Activated T-helper 2 cell treated with anti-CD3 and anti-CD28 coated beads, Interferon-gamma antibody, Interleukin-2, Interleukin-4, amounts not matched to agents 10 μg/mL and 5 μg/mL and 100 μg/mL, durations not matched to agents 14 hours and 24 hours and 36 hours (primary cell): ENCODE measurements around the gene GLB1L2. TPM values are rescaled to one million over a fixed set of nuclear protein-coding genes. Genes with fewer than 3 reads are reported as not detected.

Experiments used
- DNase-seq: peaks from one replicate; pipeline ENCODE4 v3.0.0; 2021; ENCODE audit warnings: low spot score
- H3K27ac Mint-ChIP-seq: one replicate; pipeline ENCODE4 v1.8.0; 2021; ENCODE audit warnings: mixed read lengths
- H3K27me3 Mint-ChIP-seq: one replicate; pipeline ENCODE4 v1.8.0; 2021; ENCODE audit warnings: low read depth, mixed read lengths
- H3K36me3 Mint-ChIP-seq: one replicate; pipeline ENCODE4 v1.8.0; 2021; ENCODE audit warnings: low read depth, mixed read lengths
- H3K4me1 Mint-ChIP-seq: one replicate; pipeline ENCODE4 v1.8.0; 2021; ENCODE audit warnings: low read depth, mixed read lengths
- H3K4me3 Mint-ChIP-seq: one replicate; pipeline ENCODE4 v1.8.0; 2021; ENCODE audit warnings: low read depth, mild to moderate bottlenecking, moderate library complexity, mixed read lengths
- H3K9me3 Mint-ChIP-seq: one replicate; pipeline ENCODE4 v1.8.0; 2021; ENCODE audit warnings: mixed read lengths
- intact Hi-C: fragments of 100-400 bp; cut with micrococcal nuclease; formaldehyde crosslinking; loops from one replicate; pipeline ENCODE4 v1.15.1; 2023
- total RNA-seq: library from RNA; stranded (reverse); gene quantifications from 2 replicates; pipeline ENCODE4 v1.2.3, GENCODE V29; 2022

The GLB1L2 gene
- total RNA-seq, 1 donor from 2014 or later = 3.1 TPM

DNA sequence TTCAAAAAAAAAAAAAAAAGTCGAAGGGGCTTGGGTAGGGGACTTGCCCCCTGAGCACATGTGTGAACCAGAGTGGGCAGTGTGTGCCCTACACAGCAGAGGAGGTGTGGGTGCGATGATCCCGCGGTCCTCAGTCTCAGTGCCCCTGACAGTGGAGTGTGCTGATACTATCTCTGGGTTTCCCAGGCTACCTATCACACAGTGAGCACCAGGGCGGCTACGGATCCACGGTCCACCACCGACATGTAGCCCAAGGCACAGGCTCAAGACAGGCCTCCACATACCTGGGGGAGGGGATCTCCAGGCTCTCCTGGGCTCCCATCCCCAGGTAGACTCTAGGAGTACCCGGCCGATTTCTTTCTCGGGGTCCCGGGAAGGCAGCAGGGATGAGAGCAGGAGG, 71.1 kb downstream of the GLB1L2 start:
- intact Hi-C loops = no loop called here
- no peak for DNase-seq
- H3K27ac Mint-ChIP-seq = no peak overlapping the region

DNA sequence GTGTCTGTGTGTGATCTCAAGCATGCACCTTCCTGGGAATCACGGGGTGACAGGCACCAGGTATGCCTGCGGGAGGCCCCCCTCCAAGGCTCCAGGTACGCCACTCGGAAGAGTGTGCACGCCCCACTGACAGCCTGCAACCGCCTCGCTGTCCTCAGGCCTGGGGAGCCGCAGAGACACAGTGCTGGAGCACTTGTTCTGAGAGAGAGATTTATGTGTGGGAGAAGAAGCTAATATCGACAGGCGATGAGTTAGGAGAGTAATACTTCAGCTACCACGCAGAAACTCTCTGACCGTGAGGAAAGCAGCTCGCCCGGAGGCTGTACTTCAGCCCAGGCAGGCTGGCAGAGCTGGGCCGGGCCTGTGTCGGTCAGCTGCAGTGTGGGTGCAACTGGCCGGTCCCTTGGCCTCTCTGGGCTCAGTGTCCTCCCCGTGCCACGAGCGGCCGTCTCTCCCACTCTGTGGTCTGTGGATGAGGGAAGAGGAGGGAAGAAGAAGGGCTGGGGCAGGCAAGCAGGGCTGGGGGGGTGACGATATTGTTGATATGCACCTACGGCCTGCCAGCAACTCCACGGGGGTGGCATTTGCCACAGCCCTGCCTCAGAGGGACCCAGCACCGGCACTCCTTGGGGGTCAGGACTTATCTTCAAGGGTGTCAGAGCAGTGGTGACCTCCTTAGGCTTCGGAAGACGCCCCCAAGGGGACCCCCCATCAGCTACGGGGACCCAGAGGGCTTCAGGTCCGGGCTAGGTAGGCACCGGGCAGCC, 73.0 kb downstream of the GLB1L2 start:
- no peak overlapping the region for H3K4me3 Mint-ChIP-seq
- peaks cover 17% of the 10 kb centered on the region for H3K27me3 Mint-ChIP-seq
- no peak overlapping the region for H3K27ac Mint-ChIP-seq
- DNase-seq = no peak
- no peaks in the 10 kb centered on the region for H3K9me3 Mint-ChIP-seq
- intact Hi-C loops = no loop called here
- no peaks in the 10 kb centered on the region for H3K4me1 Mint-ChIP-seq
- no peaks in the 10 kb centered on the region for H3K36me3 Mint-ChIP-seq

More for the DNA sequence above, 71.1 kb downstream of the GLB1L2 start:
- no peak overlapping the region for H3K4me3 Mint-ChIP-seq
- no peaks in the 10 kb centered on the region for H3K9me3 Mint-ChIP-seq
- no peaks in the 10 kb centered on the region for H3K4me1 Mint-ChIP-seq
- H3K36me3 Mint-ChIP-seq = no peaks in the 10 kb centered on the region
- H3K27me3 Mint-ChIP-seq = peaks cover 8% of the 10 kb centered on the region

DNA sequence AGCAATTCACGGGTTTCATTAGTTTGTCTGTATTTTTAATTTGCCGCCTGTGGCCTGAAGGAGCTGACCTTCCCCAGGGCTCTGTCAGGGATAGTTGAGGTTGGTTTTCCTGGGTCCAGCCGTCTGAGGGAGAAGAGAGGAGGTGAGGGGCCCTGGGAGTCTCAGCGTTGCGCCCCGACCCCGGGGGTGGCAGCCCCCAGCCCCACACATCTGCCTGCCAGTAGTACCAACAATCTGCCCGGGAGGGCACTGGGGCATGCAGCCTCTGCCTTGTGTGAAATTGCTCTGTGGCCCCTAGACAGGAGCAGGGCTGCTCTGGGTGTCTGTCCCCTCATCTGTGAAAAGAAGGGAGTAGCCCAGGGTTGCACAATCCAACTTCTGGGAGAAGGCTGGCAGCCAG, 73.6 kb downstream of the GLB1L2 start:
- no peak overlapping the region for H3K4me3 Mint-ChIP-seq
- no peaks in the 10 kb centered on the region for H3K9me3 Mint-ChIP-seq
- no peaks in the 10 kb centered on the region for H3K36me3 Mint-ChIP-seq
- no peak for DNase-seq
- intact Hi-C loops = no loop called here
- no peak overlapping the region for H3K27ac Mint-ChIP-seq
- H3K4me1 Mint-ChIP-seq = no peaks in the 10 kb centered on the region
- H3K27me3 Mint-ChIP-seq = peaks cover 24% of the 10 kb centered on the region

DNA sequence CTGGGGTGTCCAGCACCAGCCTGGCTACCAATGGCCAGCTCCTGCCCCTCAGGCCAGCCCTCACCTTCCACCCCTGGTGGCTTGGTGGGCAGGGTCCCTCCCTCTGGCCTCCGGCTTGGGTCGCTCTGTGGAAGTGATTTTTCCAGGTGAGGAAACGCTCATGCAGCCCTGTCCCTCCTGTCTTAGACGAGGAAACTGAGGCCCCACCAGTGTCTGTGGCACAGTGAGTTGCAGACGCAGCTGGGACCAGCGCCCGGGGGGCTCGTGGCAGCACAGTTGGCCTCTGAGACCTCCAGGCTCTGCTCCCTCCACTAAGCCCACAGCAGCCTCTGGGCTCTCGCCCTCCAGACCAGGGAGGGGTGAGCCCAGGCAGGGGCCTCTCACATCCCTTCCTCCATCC, 74.1 kb downstream of the GLB1L2 start:
- Mint-ChIP-seq H3K27me3 (peaks cover 26% of the 10 kb centered on the region), H3K4me3 (no peak overlapping the region), H3K36me3 (no peaks in the 10 kb centered on the region), H3K27ac (no peak overlapping the region), H3K4me1 (no peaks in the 10 kb centered on the region), H3K9me3 (no peaks in the 10 kb centered on the region)
- intact Hi-C loops = no loop called here
- no peak for DNase-seq

DNA sequence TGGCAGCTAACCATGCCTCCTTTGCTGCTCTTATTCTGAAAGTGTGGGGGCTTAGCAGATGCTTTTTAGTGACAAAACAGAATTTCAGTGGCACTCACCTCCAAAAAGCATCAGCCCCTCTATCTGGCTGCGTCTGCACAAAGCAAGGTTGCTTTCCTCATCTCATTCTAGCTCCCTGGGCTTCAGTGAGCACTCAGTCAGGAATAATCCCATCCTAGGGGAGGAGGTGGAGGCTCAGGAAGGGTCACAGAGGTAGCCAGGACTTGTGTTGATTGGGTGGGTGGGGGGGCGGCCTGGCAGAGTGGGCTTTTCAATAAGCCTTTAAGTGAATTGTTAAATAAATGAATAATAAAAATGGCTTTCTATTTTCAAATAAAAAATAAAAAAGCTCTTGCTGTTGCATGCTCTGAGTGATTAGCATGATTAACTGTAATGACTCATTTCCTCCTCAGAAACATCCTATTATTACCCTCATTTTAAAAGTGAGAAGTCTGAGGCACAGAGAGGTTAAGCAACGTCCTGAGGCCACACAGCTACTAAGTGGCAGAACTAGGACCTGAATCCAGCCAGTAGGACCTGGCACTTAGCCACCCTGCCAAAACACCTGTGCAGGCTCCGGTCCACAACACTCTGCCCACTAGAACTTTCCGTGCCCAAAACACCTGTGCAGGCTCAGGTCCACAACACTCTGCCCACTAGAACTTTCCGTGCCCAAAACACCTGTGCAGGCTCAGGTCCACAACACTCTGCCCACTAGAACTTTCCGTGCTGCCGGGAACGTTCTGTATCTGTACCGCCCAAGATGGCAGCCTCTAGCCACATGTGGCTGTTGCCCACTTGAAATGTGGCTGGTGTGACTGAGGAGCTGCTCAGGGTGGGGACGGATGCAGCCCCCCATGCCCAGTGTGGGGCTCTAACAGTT, 74.7 kb downstream of the GLB1L2 start:
- Mint-ChIP-seq H3K9me3 (no peaks in the 10 kb centered on the region), H3K4me1 (peaks cover 2% of the 10 kb centered on the region), H3K4me3 (no peak overlapping the region), H3K27me3 (peaks cover 27% of the 10 kb centered on the region), H3K36me3 (no peaks in the 10 kb centered on the region), H3K27ac (no peak overlapping the region)
- no peak for DNase-seq
- intact Hi-C loops = no loop called here

DNA sequence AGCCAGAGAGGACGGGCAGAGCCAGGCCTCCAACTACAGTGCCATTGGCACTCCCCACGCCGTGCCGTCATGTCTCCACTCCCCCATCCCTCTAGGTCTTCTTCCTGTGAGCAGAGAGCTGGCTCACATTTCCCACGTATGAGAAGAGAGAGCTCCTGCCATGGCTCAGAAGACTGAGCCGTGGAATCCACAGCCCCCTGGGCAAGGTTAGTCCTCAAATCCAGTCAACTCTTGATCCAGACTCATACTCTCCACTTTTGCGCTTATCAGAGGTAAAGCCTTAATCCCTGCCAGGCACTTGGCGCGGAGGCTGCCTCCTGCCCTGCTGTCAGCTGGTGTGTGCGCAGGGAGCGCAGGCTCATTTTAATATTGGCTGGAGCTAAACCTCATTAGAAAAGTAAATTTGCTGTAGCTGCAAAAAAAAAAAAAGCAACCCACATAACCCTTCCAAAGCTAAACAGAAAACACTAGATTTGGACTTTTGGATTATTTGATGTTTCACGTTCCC, 75.6 kb downstream of the GLB1L2 start:
- Mint-ChIP-seq H3K9me3 (no peaks in the 10 kb centered on the region), H3K4me3 (no peak overlapping the region), H3K27ac (no peak overlapping the region), H3K27me3 (peaks cover 27% of the 10 kb centered on the region), H3K4me1 (peaks cover 2% of the 10 kb centered on the region), H3K36me3 (no peaks in the 10 kb centered on the region)
- intact Hi-C loops = no loop called here
- DNase-seq = no peak

DNA sequence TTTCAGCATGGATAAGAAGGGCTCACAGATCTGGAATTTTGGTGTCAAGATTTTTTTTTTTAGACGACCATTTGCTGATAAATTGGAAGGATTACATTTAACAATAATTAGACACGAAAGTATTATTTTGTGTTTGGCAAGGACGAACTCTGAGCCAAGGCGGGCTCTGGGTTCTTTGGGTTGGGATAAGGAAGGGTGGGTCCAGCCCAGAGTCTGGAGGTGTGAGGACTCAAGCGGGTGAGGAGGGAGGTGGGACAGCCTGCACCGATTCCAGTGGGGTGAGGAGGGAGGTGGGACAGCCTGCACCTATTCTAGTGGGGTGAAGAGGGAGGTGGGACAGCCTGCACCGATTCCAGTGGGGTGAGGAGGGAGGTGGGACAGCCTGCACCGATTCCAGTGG, 76.1 kb downstream of the GLB1L2 start:
- Mint-ChIP-seq H3K9me3 (no peaks in the 10 kb centered on the region), H3K4me3 (no peak overlapping the region), H3K27ac (no peak overlapping the region), H3K4me1 (peaks cover 2% of the 10 kb centered on the region), H3K36me3 (no peaks in the 10 kb centered on the region), H3K27me3 (peaks cover 28% of the 10 kb centered on the region)
- DNase-seq = no peak
- intact Hi-C loops = no loop called here

DNA sequence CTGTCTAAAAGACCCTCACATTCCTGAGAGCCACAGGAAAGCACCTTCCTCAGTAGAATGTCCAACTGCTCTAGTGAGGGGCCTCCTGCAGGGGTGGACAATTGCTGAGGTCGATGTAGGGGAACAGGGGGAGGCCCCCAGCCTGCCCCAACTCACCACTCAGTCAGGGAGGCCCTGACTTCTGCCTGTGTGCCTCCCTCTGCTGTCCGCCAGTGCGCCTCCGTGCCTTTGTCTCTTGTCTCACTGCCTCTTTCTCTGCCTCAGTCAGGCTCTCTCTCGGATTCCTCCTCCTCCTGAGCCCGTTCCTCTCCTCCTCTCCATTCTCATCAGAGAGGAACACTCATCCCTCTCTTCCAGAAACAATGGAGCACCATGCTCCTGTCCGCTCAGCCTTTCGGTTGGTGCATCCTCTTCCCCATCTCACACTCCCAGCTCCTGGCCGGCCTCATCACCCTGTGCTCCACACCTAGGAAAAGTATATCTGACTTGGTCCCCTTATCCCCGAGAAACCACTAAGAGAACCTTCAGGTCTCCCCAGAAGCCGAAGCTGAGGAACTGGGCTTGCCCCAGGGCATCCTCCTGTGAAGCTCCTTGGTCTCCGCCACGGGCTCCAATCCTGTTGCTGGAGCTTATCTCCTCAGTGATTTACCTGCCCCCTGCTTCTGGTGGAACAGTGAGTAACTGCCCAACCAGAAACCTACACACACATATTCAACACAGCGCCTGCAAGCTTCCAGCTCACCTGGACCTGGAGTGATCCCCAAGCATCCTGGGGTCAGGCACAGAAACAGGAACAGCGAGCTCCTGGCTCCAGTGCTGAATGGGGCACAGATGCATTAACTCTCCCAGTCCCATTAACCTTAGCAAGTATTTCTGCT, 78.0 kb downstream of the GLB1L2 start:
- Mint-ChIP-seq H3K27ac (no peak overlapping the region), H3K27me3 (peaks cover 45% of the 10 kb centered on the region), H3K9me3 (no peaks in the 10 kb centered on the region), H3K4me1 (peaks cover 3% of the 10 kb centered on the region), H3K4me3 (no peak overlapping the region), H3K36me3 (no peaks in the 10 kb centered on the region)
- intact Hi-C loops = no loop called here
- DNase-seq = no peak

DNA sequence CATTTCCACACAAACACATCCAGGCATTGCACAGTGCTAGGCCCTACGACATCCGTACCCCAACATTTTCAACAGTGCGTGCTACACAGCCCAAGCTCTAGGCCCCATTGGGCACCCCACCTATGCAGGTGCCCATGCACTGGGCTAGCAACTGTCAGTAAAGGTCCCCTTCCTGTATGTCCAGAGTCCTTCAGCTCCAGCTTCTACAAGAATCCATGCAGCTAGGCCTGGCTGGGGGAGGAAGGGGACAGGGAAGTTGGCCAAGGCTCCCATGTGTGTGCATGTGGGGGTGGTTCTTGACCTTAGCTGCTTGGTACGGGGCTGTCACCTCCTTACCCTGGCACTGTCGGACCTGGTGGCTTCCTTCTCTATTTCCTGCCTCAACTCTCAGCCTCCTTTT, 79.0 kb downstream of the GLB1L2 start:
- H3K4me1 Mint-ChIP-seq = peaks cover 3% of the 10 kb centered on the region
- H3K9me3 Mint-ChIP-seq = no peaks in the 10 kb centered on the region
- no peaks in the 10 kb centered on the region for H3K36me3 Mint-ChIP-seq
- no peak for DNase-seq
- peaks cover 52% of the 10 kb centered on the region for H3K27me3 Mint-ChIP-seq
- H3K27ac Mint-ChIP-seq = no peak overlapping the region
- H3K4me3 Mint-ChIP-seq = peak overlapping the region; percentile 26
- intact Hi-C loops = no loop called here

DNA sequence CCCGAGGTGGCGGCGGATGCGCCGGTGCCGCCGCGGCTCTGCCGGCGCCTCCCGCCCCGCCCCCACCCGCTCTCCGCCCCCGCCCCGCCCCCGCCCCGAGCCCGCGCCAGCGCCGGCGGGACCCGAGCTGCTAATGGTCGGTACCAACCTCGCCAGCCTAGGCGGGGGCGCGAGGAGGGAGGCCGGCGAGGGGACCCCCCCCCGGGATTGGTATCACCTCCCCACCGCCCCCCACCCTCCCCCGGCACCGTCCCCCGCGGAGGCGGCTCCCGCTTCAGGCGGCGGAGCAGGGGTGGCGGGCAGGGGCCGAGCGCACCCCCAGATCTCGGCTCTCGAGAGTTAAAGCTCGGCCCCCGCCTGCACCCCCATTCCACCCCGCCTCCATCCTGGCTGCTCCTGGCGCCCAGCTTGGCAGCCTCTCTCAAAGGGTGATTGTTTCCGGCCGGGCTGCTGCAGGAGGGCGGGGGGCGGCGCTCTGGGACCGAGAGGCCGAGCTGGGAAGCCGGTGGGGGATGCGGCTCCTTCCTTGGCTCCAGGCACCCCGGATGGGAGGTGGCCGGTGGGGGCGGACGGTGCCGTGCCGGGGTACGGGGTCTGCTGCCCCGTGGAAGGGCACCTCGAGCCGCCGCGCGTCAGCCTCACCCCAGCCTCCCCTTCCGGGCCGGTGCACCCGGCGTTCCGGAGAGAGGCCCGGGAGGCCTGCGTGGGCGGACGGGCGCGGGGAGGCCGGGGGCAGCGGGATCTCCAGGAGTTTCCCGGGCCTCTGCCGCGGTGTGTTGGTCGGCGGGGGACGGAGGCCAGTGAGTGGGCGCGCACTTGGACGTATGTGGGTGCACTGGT, 80.6 kb downstream of the GLB1L2 start, which contains the start of gene B3GAT1:
B3GAT1 (minus strand) TSS at position 40 of the 840 bp plus-strand sequence. CDS start 24,583 bp downstream, outside the sequence.
- intact Hi-C loops = no loop called here
- Mint-ChIP-seq H3K4me1 (peaks cover 3% of the 10 kb centered on the region), H3K4me3 (peak within 1 kb of the TSS; percentile 59), H3K27ac (no peak within 1 kb of the TSS), H3K36me3 (no peaks in the 10 kb centered on the region), H3K9me3 (no peaks in the 10 kb centered on the region), H3K27me3 (peaks cover 61% of the 10 kb centered on the region)
- no peak for DNase-seq

DNA sequence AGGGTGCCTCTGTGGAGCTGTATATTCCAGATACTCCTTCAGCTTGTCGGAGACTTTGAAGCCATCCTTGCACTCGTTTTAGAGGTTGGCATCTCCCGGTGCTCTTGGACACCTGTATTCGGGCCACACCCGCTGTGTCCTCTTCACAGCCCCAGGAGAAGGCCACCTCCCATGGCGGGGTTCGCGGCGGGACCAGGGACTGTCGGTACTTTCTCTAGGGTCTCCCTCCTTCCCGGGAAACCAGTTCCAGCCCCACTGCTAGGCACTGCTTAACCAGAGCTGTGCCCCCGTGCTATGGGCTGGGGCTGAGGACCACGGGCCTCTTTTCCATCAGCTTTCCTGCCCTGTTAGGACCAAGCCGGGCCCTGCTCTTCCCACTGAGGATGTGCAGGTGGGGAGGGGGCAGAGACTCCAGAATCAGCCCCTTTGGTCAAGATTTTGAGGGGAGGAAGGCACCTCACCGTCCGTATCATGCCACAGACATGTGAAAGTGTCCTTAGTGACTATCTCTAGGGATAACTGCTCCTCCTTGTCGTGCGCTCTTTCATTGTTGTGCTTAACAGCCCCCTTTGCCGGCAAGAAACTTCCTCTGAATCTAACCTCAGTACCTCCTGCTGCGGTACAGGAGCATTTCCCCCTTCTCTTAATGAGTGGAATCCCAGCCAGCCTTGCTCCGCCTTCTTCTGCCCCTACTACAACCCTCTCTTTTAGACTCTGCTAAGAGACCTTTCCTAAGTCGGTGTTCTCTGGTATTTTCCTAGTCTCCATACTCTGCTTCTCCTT, 81.4 kb downstream of the GLB1L2 start:
- intact Hi-C loops = no loop called here
- H3K36me3 Mint-ChIP-seq = no peaks in the 10 kb centered on the region
- DNase-seq = no peak

More for the DNA sequence above, 81.4 kb downstream of the GLB1L2 start:
- Mint-ChIP-seq H3K27me3 (peaks cover 58% of the 10 kb centered on the region), H3K27ac (no peak overlapping the region), H3K4me3 (peak overlapping the region; percentile 59), H3K9me3 (no peaks in the 10 kb centered on the region), H3K4me1 (peaks cover 3% of the 10 kb centered on the region)
